HG03039 (cell line): ENCODE measurements around the gene HMCN1.
A peak's percentile ranks its signal among the peaks of the same experiment; 100 is the strongest.
"Not testable (repeated sequence)": the region's sequence is repeated elsewhere in the genome, so short reads cannot be mapped to it uniquely, and the experiment has no call there.

ENCODE experiments used
- ATAC-seq: cut with Tn5 transposase; IDR thresholded peaks from one replicate; pipeline ENCODE4 v1.9.1; 2021; ENCODE audit warnings: mild to moderate bottlenecking, moderate library complexity; ENCODE audit not compliant: unreplicated experiment

HMCN1 gene

GRCh38 chr1:186125511-186125910 lies 391.3 kb downstream of the HMCN1 start:
- no peak for ATAC-seq

- no peak for ATAC-seq
Measured at GRCh38 chr1:186129758-186130157, 395.6 kb downstream of the HMCN1 start.

GRCh38 chr1:186139115-186139514 lies 404.9 kb downstream of the HMCN1 start:
- no peak for ATAC-seq

DNA sequence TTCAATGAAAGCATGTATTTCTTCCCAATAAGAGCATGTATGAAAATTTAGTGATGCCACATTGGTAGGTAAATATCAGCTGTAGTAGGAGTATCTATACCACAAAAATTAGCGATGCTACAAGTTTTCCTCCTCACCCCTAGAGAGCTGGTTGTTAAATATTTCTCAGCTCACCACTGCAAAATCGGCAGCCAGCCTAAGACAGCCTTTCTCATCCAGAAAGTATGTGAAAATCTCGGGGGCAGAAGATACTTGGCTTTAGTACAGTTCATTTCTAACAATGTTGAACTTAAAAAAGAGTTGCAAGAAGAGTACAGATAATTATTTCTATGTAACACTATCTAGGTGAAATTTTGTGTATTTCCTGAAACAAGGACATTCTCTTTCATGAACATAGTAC lies 405.5 kb downstream of the HMCN1 start:
- no peak for ATAC-seq

GRCh38 chr1:186142159-186142558 lies 408.0 kb downstream of the HMCN1 start:
- ATAC-seq, result no peak

DNA sequence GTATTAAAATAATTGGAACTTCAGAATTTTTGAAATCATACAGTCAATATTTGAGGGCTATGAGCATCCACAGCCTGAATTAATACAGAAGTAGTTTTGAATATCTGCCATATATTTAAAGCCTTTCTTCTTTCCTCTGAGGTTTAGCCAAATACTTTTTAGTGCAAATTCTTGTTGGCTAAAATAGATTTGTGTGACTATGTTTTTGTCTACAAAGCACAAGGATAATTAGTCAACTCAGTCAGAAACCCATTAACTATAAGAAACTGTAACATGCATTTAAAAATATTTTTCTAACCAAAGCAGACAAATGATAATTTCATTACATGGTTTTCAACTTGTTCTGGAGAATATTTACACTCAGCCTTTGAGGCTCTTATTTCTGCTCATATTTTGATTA lies 408.7 kb downstream of the HMCN1 start:
- ATAC-seq, result no peak

DNA sequence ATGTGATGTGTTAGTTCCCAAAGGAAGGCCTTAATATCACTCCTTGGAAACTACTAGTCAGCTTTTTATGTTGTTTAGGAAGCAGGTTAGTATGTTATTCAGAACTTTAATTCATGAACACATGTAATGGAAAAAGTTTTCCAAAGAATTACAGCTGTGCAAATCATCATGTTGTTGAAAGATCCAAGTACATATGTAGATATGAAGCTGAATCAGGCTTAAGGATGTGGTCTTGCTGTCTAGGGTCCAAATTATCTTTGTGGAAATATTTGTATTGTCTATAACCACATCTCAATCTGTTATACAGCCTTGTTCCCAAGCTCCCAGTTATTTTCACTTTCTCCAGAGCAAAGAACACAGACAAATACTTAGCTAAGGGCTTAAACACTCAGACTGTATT lies 409.3 kb downstream of the HMCN1 start:
- ATAC-seq, result no peak

GRCh38 chr1:186144505-186144904 lies 410.3 kb downstream of the HMCN1 start:
- no peak for ATAC-seq

DNA sequence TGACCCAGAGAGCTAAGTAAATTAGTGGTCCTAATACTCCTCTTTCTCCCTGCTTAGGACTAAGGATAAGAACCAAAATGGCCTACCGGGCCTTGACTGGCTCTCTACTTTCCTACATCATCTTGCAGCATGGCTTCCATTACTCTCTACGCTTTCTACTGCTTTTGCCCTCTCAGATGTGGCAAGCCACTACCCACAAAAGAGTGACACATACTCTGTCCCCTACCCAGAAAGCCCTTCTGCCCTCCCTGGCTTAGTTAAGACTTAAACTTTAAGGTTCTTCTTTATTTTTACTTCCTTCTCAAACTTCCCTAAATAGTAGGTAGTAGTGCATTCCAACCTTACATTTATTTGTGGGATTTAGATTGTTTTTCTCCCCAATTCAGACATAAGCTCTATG lies 412.8 kb downstream of the HMCN1 start:
- ATAC-seq, result no peak

DNA sequence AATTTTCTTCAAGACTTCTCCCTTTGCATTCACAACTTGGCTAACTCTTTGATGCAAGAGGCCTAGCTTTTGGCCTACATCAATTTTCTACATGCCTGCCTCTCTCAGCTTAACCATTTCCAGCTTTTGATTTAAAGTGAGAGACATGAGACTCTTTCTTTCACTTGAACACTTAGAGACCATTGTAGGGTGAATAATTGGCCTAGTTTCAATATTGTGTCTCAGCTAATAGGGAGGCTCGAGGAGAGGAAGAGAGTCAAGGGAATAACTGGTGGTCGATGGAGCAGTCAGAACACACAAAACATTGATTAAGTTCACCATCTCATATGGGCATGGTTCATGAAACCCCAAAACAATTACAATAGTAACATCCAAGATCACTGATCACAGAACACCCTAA lies 415.4 kb downstream of the HMCN1 start:
- no peak for ATAC-seq

DNA sequence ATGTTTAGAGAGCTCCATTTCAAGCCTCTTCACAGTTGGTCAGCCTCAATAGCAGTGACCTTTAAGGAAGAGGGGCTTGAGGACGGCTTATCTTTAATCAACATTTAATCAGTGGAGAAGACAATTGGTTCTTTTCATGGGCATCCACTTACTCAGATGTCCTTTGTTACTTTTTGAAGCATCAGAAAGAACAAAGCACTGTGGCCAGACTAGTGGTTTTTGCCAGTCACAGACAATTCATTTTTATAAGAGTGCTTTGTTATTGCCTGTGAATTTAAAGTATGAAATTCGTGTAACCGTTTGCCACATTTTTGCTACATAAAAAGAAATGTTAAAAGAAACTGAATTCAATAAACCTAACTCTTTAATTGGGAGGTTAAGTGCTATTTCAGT lies 418.0 kb downstream of the HMCN1 start:
- ATAC-seq, result no peak

DNA sequence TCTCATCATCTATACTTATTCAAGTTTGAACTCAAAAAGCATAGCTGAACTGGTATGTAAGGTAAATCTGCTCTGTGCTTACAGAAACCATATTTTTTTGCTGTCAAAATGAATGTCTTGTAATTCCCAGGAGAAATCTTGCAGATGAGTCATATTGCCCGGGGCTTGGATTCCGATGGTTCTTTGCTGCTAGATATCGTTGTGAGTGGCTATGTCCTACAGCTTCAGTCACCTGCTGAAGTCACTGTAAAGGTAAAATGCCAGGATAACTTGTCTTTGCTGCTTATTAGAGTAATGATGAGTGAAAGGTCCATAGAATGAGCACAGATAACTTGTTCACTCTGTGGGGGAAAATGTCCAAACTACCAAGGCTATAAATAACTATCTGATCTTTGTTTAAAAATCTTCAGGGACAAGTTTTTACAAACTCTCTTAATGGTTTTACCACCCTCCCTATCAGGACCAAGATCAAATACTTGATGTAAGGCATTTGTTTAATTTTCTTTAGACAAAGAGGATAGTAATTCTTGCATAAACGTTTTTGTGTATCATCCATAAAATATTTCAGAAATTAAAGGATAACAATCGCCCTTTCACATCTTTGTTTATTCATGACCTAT lies 418.5 kb downstream of the HMCN1 start:
- ATAC-seq, result no peak

DNA sequence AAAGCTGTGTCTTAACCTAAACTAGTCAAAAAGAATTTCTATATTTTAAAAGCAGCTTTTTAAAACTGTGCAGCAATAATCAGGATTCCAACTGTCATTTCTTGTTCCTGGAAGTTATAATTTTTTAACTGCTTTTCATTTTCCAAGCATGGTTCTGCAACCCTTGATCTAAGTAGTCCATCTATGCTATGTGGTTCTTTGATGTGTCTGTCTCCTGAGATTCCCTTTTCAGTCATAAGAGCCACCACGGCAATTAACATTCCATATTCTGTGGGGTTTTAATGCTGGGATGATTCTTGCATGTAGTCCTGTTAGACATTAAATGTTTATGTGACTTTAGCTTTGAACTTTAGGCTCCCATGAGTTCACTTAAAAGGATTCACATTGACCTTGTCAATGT lies 420.5 kb downstream of the HMCN1 start:
- no peak for ATAC-seq

DNA sequence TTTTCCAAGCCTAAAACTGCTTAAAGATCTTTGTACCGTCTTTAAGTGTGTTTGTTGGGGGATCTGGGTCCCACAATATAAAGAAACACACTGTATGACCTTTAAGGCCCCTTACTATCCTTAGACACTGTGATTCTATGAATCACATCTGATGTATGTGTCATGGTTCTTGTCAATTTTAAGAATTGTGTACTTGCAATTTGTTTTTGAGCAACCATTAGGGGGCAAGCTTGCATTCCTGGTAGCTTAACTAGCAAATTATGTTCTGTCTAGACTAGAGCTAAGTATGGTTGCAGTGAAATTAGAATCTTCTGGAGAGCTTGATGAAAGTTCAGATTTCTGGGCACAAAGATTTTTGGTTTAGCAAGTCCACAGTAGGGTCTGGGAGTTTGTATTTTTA lies 421.4 kb downstream of the HMCN1 start:
- ATAC-seq, result no peak

GRCh38 chr1:186162895-186163294 lies 428.7 kb downstream of the HMCN1 start:
- not testable (repeated sequence) for ATAC-seq

GRCh38 chr1:186164773-186165172 lies 430.6 kb downstream of the HMCN1 start:
- ATAC-seq, result no peak

DNA sequence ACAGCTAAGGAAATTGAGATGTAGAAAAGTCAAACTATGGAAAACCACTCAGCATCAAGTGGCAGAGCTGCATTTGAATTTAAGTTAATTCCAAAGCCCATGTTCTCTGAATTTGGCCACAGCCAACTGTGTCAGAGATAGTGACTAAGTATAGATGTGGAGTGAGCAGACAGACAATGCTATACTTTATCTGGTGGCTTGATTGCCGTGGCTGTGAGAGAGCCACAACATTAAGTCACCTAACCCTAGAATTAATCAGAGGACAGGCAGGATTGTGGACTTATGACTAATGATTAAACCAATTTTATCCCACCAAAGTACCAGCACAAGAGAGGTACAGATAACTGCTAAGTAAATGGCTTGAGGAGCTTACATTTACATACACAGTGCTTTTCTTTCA lies 431.1 kb downstream of the HMCN1 start:
- no peak for ATAC-seq

DNA sequence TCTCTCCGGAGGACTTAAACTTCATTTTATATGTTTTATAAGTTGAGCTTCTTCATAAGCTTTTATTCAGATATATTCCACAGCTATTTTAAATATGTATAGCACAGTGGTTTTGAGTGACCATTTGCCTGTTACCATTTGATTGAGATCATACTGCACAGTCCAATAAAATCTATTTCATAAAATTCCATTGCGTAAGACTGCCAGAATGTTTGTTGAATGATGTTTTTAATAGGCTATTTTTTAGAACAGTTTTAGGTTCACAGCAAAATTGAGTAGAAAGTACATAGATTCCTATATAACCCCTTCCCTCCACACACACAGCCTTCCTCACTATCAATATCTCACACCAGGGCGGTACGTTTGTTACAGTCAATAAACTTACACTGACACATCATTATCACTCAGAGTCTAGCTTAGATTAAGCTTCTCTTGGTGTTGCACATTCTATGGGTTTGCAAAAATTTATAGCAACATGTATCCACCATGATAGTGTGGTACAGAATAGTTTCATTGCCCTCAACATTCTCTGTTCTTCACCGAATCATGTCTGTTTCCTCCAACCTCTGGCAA lies 433.0 kb downstream of the HMCN1 start:
- ATAC-seq, result no peak

DNA sequence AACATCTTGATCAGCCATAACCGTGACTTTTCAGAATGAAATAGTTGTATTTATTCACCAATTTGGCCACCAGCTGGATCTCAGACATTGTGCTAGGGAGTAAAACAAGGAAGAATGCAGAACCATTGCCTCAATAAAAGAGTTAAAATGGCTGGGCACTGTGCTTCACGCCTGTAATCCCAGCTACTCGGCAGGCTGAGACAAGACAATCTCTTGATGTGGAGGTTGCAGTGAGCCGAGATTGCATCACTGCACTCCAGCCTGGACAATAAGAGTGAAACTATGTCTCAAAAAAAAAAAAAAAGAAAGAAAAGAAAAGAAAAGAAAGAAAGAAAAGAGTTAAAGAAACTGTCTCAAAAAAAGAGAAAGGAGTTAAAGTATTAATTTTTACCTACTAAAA lies 441.4 kb downstream of the HMCN1 start:
- no peak for ATAC-seq

DNA sequence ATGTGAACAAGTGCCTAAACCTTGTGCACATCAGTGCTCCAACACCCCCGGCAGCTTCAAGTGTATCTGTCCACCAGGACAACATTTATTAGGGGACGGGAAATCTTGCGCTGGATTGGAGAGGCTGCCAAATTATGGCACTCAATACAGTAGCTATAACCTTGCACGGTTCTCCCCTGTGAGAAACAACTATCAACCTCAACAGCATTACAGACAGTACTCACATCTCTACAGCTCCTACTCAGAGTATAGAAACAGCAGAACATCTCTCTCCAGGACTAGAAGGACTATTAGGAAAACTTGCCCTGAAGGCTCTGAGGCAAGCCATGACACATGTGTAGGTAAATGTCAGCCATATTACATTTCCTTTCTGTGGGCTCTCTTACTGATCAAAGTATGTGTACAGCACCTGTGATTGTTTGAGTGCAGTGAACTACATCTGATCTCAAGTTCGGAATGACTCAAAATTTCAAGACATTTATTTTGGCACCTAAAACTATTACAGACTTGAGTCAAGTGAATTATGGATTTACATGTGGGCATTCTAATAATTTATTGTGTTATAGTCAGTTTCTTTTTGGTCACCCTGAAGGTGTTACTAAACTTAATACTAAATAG lies 444.3 kb downstream of the HMCN1 start:
- no peak for ATAC-seq

- ATAC-seq, result no peak
Measured at GRCh38 chr1:186179231-186179630, 445.0 kb downstream of the HMCN1 start.

DNA sequence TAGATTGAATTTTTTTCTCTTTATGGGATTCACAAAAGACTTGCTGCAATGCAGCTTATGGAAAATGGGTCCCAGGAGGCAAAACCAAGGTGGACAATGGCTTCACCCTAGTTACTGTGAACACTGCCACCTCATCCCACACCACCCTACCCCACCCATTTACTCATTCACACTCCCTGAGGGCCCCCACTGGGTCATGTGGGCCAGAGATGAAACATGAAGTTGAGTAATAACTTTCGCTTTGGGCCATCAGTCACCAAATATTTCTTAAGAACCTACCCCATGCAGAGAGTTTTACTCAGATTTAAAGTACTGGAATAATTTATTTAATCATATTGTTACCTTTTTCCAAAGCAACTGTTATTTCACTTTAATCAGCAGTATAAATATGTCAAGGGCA lies 449.0 kb downstream of the HMCN1 start:
- ATAC-seq, result peak; percentile 51
